HepG2 (cell line): Measurements from ENCODE around the gene CD248. TPM values are rescaled to one million over a fixed set of nuclear protein-coding genes. Genes with fewer than 3 reads are reported as not detected.

ENCODE experiments used
- ATF5 ChIP-seq: sonication (generic); formaldehyde crosslinking; IDR thresholded peaks from 2 replicates; pipeline ENCODE4 v1.4.0; 2020; ENCODE audit warnings: mild to moderate bottlenecking, low read depth, missing genetic modification reagents
- HBP1 ChIP-seq: IDR thresholded peaks from 2 replicates; pipeline ENCODE4 v1.6.1; 2016; ENCODE audit warnings: low read depth, control low read depth
- HIVEP1 ChIP-seq: sonication (generic); formaldehyde crosslinking; IDR thresholded peaks from 2 replicates; pipeline ENCODE4 v1.4.0; 2020; ENCODE audit warnings: mild to moderate bottlenecking, missing genetic modification reagents
- HNF4A ChIP-seq: sonication (generic); formaldehyde crosslinking; IDR thresholded peaks from 2 replicates; pipeline ENCODE4 v1.4.0; 2020; ENCODE audit warnings: missing genetic modification reagents
- JUND ChIP-seq: sonication (generic); formaldehyde crosslinking; IDR thresholded peaks from 2 replicates; pipeline ENCODE4 v1.8.0; 2022; ENCODE audit warnings: mild to moderate bottlenecking, missing genetic modification reagents
- REST ChIP-seq, 2 experiments: IDR thresholded peaks; 2 replicates each; pipeline ENCODE4 v1.6.1; 2011 to 2012; ENCODE audit warnings: low read length in 2 of 2, borderline replicate concordance in 1 of 2, low read depth in 1 of 2, mild to moderate bottlenecking in 1 of 2, moderate library complexity in 1 of 2
- RFX5 ChIP-seq: IDR thresholded peaks from 2 replicates; pipeline ENCODE4 v1.6.1; 2011; ENCODE audit warnings: low read depth, low read length, improper control_type of control experiment
- ZHX2 ChIP-seq, 2 experiments: sonication (generic) in 1 of 2; formaldehyde crosslinking in 1 of 2; IDR thresholded peaks; 2 replicates each; pipeline versions ENCODE4 v1.6.1 to v1.9.0; 2014 to 2022; ENCODE audit warnings: antibody characterized with exemption in 1 of 2, borderline replicate concordance in 1 of 2, inconsistent platforms in 1 of 2, low read depth in 1 of 2, missing genetic modification reagents in 1 of 2
- ZNF670 ChIP-seq: sonication (generic); formaldehyde crosslinking; IDR thresholded peaks from 2 replicates; pipeline ENCODE4 v1.8.0; 2022; ENCODE audit warnings: mild to moderate bottlenecking, missing genetic modification reagents, borderline replicate concordance
- ZNF891 ChIP-seq: sonication (generic); formaldehyde crosslinking; IDR thresholded peaks from 2 replicates; pipeline ENCODE4 v1.5.0; 2020; ENCODE audit warnings: mild to moderate bottlenecking, missing genetic modification reagents
- ZSCAN12 ChIP-seq: sonication (generic); formaldehyde crosslinking; IDR thresholded peaks from 2 replicates; pipeline ENCODE4 v1.9.0; 2021; ENCODE audit warnings: mild to moderate bottlenecking, missing genetic modification reagents
- ZXDC ChIP-seq: sonication (generic); formaldehyde crosslinking; IDR thresholded peaks from 2 replicates; pipeline ENCODE4 v1.5.0; 2020; ENCODE audit warnings: mild to moderate bottlenecking, missing genetic modification reagents
- polyA plus RNA-seq, 8 experiments: library from polyadenylated mRNA; depleted of rRNA in 3 of 8; stranded (reverse) in 7 of 8; unstranded in 1 of 8; fragments of >200 nt; fragmentation: Illumina TruSeq in 4 of 8; extraction: Trizol in 4 of 8; gene quantifications; 2 replicates each; pipeline versions ENCODE4 v1.2.1 to v1.2.3, GENCODE V29; 2011 to 2016; ENCODE audit warnings: low read depth in 4 of 8, missing spikeins in 1 of 8, mixed read lengths in 1 of 8; ENCODE audit not compliant: insufficient read depth in 1 of 8
- total RNA-seq, 5 experiments: library from RNA; depleted of rRNA; stranded (reverse); fragments of >200 nt; fragmentation: Illumina TruSeq; extraction: Trizol; gene quantifications; 2 replicates each; pipeline ENCODE4 v1.2.3, GENCODE V29; 2016; ENCODE audit warnings: low read depth in 1 of 5

CD248 gene
- total and polyA plus RNA-seq, 2 of the 13 experiments (the other 11 are each of a cell fraction or from before 2014, with no cell fraction given): 0.25 to 0.35 TPM

- TF ChIP-seq REST (IDR thresholded peaks at IDR 0.05; ENCODE audit: borderline replicate concordance in 1 of 2, low read depth in 1 of 2, low read length in 2 of 2): no peak
- TF ChIP-seq JUND: 0 out of 2 replicates have a peak, but pooled peaks have one; percentile 27
- no peak for TF ChIP-seq ZSCAN12
- no peak; the same call in 1 of the 2 replicates for TF ChIP-seq HNF4A (CRISPR knock-in tag)
- no peak for TF ChIP-seq ZXDC
- TF ChIP-seq ZHX2 (IDR thresholded peaks at IDR 0.05; ENCODE audit: low read depth): no peak
- TF ChIP-seq ZHX2 (CRISPR knock-in tag; IDR thresholded peaks at IDR 0.05; ENCODE audit: borderline replicate concordance): peak; percentile 37; the same call in 1 of the 2 replicates
- no peak for TF ChIP-seq ATF5 (CRISPR knock-in tag)
- no peak for TF ChIP-seq HBP1 (CRISPR knock-in tag)
- TF ChIP-seq ZNF670 (CRISPR knock-in tag): 0 out of 2 replicates have a peak, but pooled peaks have one; percentile 24
- TF ChIP-seq HIVEP1 (CRISPR knock-in tag): no peak
- TF ChIP-seq RFX5: no peak
- no peak; the same call in 1 of the 2 replicates for TF ChIP-seq ZNF891
These were observed 30.8 kb upstream of the CD248 start, which contains the start of gene B4GAT1 (continued) for GRCh38 chr11:66347425-66348276.
